A673 (cell line): ENCODE results near the gene ADAM30.

Experiments used
- EZH2 ChIP-seq: fragments of 200-600 bp; sonication (generic); IDR thresholded peaks from 2 replicates; pipeline ENCODE4 v1.6.1; 2017; ENCODE audit warnings: borderline replicate concordance, low read depth, mild to moderate bottlenecking, mixed read lengths, antibody characterized with exemption, low read length; ENCODE audit not compliant: poor library complexity, severe bottlenecking
- TF ChIP-seq, protein P1 (sequence below): fragments of 300-800, 200-600 bp; sonication (generic); conservative IDR thresholded peaks from 2 replicates; pipeline ENCODE4 v1.5.1; 2017; ENCODE audit warnings: low read depth, mild to moderate bottlenecking, antibody characterized with exemption, low read length, moderate library complexity, mixed read lengths

GRCh38 chr1:119908661-119909060 is 12.3 kb upstream of the ADAM30 start:
- TF ChIP-seq, protein P1, sequence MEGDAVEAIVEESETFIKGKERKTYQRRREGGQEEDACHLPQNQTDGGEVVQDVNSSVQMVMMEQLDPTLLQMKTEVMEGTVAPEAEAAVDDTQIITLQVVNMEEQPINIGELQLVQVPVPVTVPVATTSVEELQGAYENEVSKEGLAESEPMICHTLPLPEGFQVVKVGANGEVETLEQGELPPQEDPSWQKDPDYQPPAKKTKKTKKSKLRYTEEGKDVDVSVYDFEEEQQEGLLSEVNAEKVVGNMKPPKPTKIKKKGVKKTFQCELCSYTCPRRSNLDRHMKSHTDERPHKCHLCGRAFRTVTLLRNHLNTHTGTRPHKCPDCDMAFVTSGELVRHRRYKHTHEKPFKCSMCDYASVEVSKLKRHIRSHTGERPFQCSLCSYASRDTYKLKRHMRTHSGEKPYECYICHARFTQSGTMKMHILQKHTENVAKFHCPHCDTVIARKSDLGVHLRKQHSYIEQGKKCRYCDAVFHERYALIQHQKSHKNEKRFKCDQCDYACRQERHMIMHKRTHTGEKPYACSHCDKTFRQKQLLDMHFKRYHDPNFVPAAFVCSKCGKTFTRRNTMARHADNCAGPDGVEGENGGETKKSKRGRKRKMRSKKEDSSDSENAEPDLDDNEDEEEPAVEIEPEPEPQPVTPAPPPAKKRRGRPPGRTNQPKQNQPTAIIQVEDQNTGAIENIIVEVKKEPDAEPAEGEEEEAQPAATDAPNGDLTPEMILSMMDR = no peak
- TF ChIP-seq EZH2 = no peak
